ENCODE results near the gene STK33. TPM values are rescaled to one million over a fixed set of nuclear protein-coding genes. Genes with fewer than 3 reads are reported as not detected.

STK33 gene
- total RNA-seq, 1 experiment from 2014 or later, result 10.9 TPM

- ChIA-PET POLR2A (no interaction called here), CTCF (no interaction called here), RAD21 (ENCODE audit: low non-redundant PET in 1 of 2, low total read pairs in 2 of 2, uncharacterized antibody in 2 of 2, unreplicated experiment in 2 of 2) (no interaction called here)
- Histone ChIP-seq H4K20me1 (ENCODE audit: insufficient read depth) (no peaks in the 10 kb centered on the region), H3K36me3 (ENCODE audit: control insufficient read depth in 1 of 2, insufficient read depth in 2 of 2, low read length in 2 of 2) (no peaks in the 10 kb centered on the region), H3K9me3 (ENCODE audit: control insufficient read depth in 1 of 2, insufficient read depth in 1 of 2, low read depth in 1 of 2, low read length in 2 of 2) (no peaks in the 10 kb centered on the region), H3K4me1 (ENCODE audit: control insufficient read depth in 1 of 2, insufficient read depth in 2 of 2, low read length in 2 of 2) (no peaks in the 10 kb centered on the region), H3K79me2 (ENCODE audit: insufficient read depth, low read length) (no peaks in the 10 kb centered on the region), H3K4me2 (ENCODE audit: low read length) (no peak overlapping the region), H3K4me3 (replicated peaks in 1 of 2; ENCODE audit: low read depth in 1 of 2, low read length in 2 of 2) (no peak overlapping the region), H3K27ac (ENCODE audit: low read depth, low read length) (no peak overlapping the region), H2AFZ (ENCODE audit: low read depth, low read length, poor library complexity, severe bottlenecking) (no peak overlapping the region), H3K9ac (ENCODE audit: low read length) (no peak overlapping the region), H3K27me3 (ENCODE audit: insufficient read depth, low read length) (no peaks in the 10 kb centered on the region), H3K9me2 (ENCODE audit: insufficient read depth) (no peaks in the 10 kb centered on the region)
- intact Hi-C loops (cut with micrococcal nuclease), result no loop called here
- ATAC-seq (no peak), DNase-seq (ENCODE audit: low read depth, low spot score) (no peak)
- TF ChIP-seq EGR1 (IDR thresholded peaks at IDR 0.05; ENCODE audit: low read depth) (no peak), CTCF (IDR thresholded peaks at IDR 0.05 in 2 of 3, conservative IDR thresholded peaks at IDR 0.05 in 1 of 3; ENCODE audit: borderline replicate concordance in 1 of 3, insufficient read depth in 1 of 3, low read depth in 2 of 3, low read length in 2 of 3) (no peak), JUND (IDR thresholded peaks at IDR 0.05) (no peak), MAX (IDR thresholded peaks at IDR 0.05) (no peak), SP1 (IDR thresholded peaks at IDR 0.05; ENCODE audit: low read depth) (no peak), POLR2AphosphoS5 (IDR thresholded peaks at IDR 0.05; ENCODE audit: low read depth, low read length) (no peak), ELF1 (IDR thresholded peaks at IDR 0.05; ENCODE audit: borderline replicate concordance, low read depth) (no peak), ZNF274 (IDR thresholded peaks at IDR 0.05; ENCODE audit: low read depth, low read length) (no peak), ZFX (IDR thresholded peaks at IDR 0.05) (no peak), CBX3 (IDR thresholded peaks at IDR 0.05; ENCODE audit: low read depth) (no peak), EZH2phosphoT487 (IDR thresholded peaks at IDR 0.05; ENCODE audit: borderline replicate concordance) (no peak), RAD21 (IDR thresholded peaks at IDR 0.05; ENCODE audit: low read depth) (no peak), EZH2 (IDR thresholded peaks at IDR 0.05) (no peak), YY1 (IDR thresholded peaks at IDR 0.05; ENCODE audit: extremely low read depth, insufficient replicate concordance, low read depth, low read length) (no peak), FOSL1 (IDR thresholded peaks at IDR 0.05; ENCODE audit: low read depth) (no peak), CEBPB (IDR thresholded peaks at IDR 0.05; ENCODE audit: low read depth) (no peak), TCF7L2 (IDR thresholded peaks at IDR 0.05; ENCODE audit: borderline replicate concordance, extremely low read depth, insufficient read depth, insufficient read length) (no peak)
- TF ChIP-seq, protein P1, sequence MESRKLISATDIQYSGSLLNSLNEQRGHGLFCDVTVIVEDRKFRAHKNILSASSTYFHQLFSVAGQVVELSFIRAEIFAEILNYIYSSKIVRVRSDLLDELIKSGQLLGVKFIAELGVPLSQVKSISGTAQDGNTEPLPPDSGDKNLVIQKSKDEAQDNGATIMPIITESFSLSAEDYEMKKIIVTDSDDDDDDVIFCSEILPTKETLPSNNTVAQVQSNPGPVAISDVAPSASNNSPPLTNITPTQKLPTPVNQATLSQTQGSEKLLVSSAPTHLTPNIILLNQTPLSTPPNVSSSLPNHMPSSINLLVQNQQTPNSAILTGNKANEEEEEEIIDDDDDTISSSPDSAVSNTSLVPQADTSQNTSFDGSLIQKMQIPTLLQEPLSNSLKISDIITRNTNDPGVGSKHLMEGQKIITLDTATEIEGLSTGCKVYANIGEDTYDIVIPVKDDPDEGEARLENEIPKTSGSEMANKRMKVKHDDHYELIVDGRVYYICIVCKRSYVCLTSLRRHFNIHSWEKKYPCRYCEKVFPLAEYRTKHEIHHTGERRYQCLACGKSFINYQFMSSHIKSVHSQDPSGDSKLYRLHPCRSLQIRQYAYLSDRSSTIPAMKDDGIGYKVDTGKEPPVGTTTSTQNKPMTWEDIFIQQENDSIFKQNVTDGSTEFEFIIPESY (IDR thresholded peaks at IDR 0.05; ENCODE audit: extremely low read depth, insufficient replicate concordance, low read length), result no peak
- no TSS peak for BruUV-seq (replicated peaks)
These were observed 49.2 kb downstream of the STK33 start for GRCh38 chr11:8544807-8545206.
